ENCODE results near the gene SLC7A1. TPM values are rescaled to one million over a fixed set of nuclear protein-coding genes. Genes with fewer than 3 reads are reported as not detected.
A peak's percentile ranks its signal among the peaks of the same experiment; 100 is the strongest.

Gene SLC7A1
- total RNA-seq, 1 donor from 2014 or later: 115 TPM

DNA sequence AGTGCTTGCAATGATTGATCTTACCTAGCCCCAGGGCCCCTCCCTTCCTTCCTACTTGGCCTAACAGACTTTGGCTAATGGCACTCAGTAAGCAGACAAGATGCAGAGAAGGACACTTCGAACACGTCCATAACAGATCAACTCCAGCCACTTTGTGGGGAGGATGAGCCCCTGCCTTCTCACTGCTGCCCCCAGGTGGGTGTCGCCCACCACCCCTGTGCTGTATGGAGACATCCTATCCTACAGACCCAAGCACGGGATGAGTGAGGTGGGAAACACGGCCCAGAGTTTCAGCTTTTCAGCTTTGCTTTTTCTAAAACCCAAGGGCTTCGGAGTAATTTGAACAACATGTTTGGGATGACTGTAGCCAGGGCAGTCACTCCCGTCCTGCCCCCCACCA is 5.5 kb downstream of the SLC7A1 start:
- Histone ChIP-seq H3K9ac (ENCODE audit: low read length) (peak overlapping the region; percentile 71), H3K4me2 (ENCODE audit: low read length) (peak overlapping the region; percentile 69), H3K4me3 (ENCODE audit: insufficient read depth, low read depth, low read length) (no peak overlapping the region), H3K27ac (ENCODE audit: low read depth, low read length) (peak overlapping the region; percentile 74), H3K36me3 (ENCODE audit: insufficient read depth, low read length) (peaks cover 4% of the 10 kb centered on the region), H3K4me1 (ENCODE audit: insufficient read depth, low read length) (peaks cover 51% of the 10 kb centered on the region), H3K27me3 (ENCODE audit: insufficient read depth, low read length) (no peaks in the 10 kb centered on the region), H3K79me2 (ENCODE audit: insufficient read depth, low read length) (peaks cover 100% of the 10 kb centered on the region), H3K9me3 (ENCODE audit: insufficient read depth, low read depth, low read length) (no peaks in the 10 kb centered on the region), H2AFZ (ENCODE audit: low read depth, low read length) (no peak overlapping the region), H4K20me1 (ENCODE audit: insufficient read depth, low read length) (peaks cover 78% of the 10 kb centered on the region)
- TF ChIP-seq EZH2 (IDR thresholded peaks at IDR 0.05; ENCODE audit: insufficient read depth, low read length): no peak
- TF ChIP-seq, protein P1, sequence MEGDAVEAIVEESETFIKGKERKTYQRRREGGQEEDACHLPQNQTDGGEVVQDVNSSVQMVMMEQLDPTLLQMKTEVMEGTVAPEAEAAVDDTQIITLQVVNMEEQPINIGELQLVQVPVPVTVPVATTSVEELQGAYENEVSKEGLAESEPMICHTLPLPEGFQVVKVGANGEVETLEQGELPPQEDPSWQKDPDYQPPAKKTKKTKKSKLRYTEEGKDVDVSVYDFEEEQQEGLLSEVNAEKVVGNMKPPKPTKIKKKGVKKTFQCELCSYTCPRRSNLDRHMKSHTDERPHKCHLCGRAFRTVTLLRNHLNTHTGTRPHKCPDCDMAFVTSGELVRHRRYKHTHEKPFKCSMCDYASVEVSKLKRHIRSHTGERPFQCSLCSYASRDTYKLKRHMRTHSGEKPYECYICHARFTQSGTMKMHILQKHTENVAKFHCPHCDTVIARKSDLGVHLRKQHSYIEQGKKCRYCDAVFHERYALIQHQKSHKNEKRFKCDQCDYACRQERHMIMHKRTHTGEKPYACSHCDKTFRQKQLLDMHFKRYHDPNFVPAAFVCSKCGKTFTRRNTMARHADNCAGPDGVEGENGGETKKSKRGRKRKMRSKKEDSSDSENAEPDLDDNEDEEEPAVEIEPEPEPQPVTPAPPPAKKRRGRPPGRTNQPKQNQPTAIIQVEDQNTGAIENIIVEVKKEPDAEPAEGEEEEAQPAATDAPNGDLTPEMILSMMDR (IDR thresholded peaks at IDR 0.05; ENCODE audit: insufficient read depth, low read depth, low read length): no peak
- Mint-ChIP-seq H3K9me3 (ENCODE audit: unreplicated experiment) (no peaks in the 10 kb centered on the region), H3K27me3 (ENCODE audit: low read depth, unreplicated experiment) (no peaks in the 10 kb centered on the region), H3K27ac (ENCODE audit: unreplicated experiment) (peak overlapping the region; percentile 79), H3K36me3 (ENCODE audit: low read depth, unreplicated experiment) (peaks cover 9% of the 10 kb centered on the region), H3K4me3 (ENCODE audit: unreplicated experiment) (peak overlapping the region; percentile 31), H3K4me1 (ENCODE audit: low read depth, unreplicated experiment) (peaks cover 65% of the 10 kb centered on the region)
- no peak for FAIRE-seq
- DNase-seq (ENCODE audit: low read depth): no peak

DNA sequence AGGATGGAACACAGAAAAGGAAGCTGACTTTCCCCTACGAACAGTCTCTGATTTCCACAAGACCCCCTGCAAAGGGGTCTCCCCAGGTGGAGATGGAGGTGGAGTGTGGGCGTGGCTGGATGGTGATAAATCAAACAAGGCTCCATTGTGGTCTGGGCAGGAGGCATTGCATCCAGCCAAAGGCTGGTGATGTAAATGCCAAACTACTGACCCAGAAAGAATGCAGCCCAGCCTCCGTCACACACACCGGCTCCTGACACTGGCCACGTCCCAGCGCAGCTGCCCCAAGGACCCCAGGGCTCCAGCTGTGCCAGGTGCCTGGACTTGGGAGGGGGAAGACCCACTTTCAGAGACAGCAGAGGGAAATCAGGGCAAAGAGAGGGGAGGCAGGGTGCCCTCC is 6.3 kb downstream of the SLC7A1 start:
- Mint-ChIP-seq H3K27me3 (ENCODE audit: low read depth, unreplicated experiment) (no peaks in the 10 kb centered on the region), H3K36me3 (ENCODE audit: low read depth, unreplicated experiment) (peaks cover 6% of the 10 kb centered on the region), H3K4me3 (ENCODE audit: unreplicated experiment) (no peak overlapping the region), H3K27ac (ENCODE audit: unreplicated experiment) (peak overlapping the region; percentile 89), H3K9me3 (ENCODE audit: unreplicated experiment) (no peaks in the 10 kb centered on the region), H3K4me1 (ENCODE audit: low read depth, unreplicated experiment) (peaks cover 69% of the 10 kb centered on the region)
- FAIRE-seq: peak; percentile 73
- H3K4me1 ChIP-seq (ENCODE audit: insufficient read depth, low read length): peaks cover 53% of the 10 kb centered on the region
- H3K4me3 ChIP-seq (ENCODE audit: insufficient read depth, low read depth, low read length): no peak overlapping the region
- peak; percentile 76 for DNase-seq (ENCODE audit: low read depth)
- H3K36me3 ChIP-seq (ENCODE audit: insufficient read depth, low read length): peaks cover 4% of the 10 kb centered on the region
- no peak overlapping the region for H2AFZ ChIP-seq (ENCODE audit: low read depth, low read length)
- peak overlapping the region; percentile 69 for H3K4me2 ChIP-seq (ENCODE audit: low read length)
- TF ChIP-seq, protein P1 (IDR thresholded peaks at IDR 0.05; ENCODE audit: insufficient read depth, low read depth, low read length): no peak
- no peak for TF ChIP-seq EZH2 (IDR thresholded peaks at IDR 0.05; ENCODE audit: insufficient read depth, low read length)
- H3K9ac ChIP-seq (ENCODE audit: low read length): peak overlapping the region; percentile 71
- H3K9me3 ChIP-seq (ENCODE audit: insufficient read depth, low read depth, low read length): no peaks in the 10 kb centered on the region
- H4K20me1 ChIP-seq (ENCODE audit: insufficient read depth, low read length): peaks cover 84% of the 10 kb centered on the region
- H3K27me3 ChIP-seq (ENCODE audit: insufficient read depth, low read length): no peaks in the 10 kb centered on the region
- H3K27ac ChIP-seq (ENCODE audit: low read depth, low read length): peak overlapping the region; percentile 74
- peaks cover 100% of the 10 kb centered on the region for H3K79me2 ChIP-seq (ENCODE audit: insufficient read depth, low read length)

DNA sequence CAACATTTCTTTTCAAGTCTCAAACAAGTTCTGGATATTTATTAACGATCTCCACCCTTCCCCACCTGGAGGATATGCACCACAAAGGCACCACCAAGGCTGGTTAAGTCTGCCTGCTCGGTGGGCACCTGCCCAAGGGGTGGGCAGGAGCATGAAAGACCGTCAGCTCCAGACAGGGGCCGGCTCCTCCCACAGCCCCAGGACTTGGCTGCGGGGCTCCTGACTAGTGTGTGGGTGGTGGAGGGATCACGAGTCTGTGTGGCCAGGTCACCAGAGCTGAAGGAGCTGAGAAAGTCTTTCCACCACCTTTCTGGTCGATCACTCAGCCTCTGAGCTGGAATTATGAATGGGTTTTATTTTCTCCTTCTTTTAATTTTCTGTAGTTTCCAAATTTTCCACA is 7.8 kb downstream of the SLC7A1 start:
- Histone ChIP-seq H3K27me3 (ENCODE audit: insufficient read depth, low read length) (no peaks in the 10 kb centered on the region), H3K9ac (ENCODE audit: low read length) (peak overlapping the region; percentile 41), H3K4me3 (ENCODE audit: insufficient read depth, low read depth, low read length) (no peak overlapping the region), H2AFZ (ENCODE audit: low read depth, low read length) (no peak overlapping the region), H3K36me3 (ENCODE audit: insufficient read depth, low read length) (peaks cover 4% of the 10 kb centered on the region), H3K27ac (ENCODE audit: low read depth, low read length) (peak overlapping the region; percentile 46), H3K79me2 (ENCODE audit: insufficient read depth, low read length) (peaks cover 100% of the 10 kb centered on the region), H4K20me1 (ENCODE audit: insufficient read depth, low read length) (peaks cover 85% of the 10 kb centered on the region), H3K4me1 (ENCODE audit: insufficient read depth, low read length) (peaks cover 60% of the 10 kb centered on the region), H3K4me2 (ENCODE audit: low read length) (peak overlapping the region; percentile 43), H3K9me3 (ENCODE audit: insufficient read depth, low read depth, low read length) (no peaks in the 10 kb centered on the region)
- no peaks in the 10 kb centered on the region for H3K27me3 Mint-ChIP-seq (ENCODE audit: low read depth, unreplicated experiment)
- TF ChIP-seq, protein P1 (IDR thresholded peaks at IDR 0.05; ENCODE audit: insufficient read depth, low read depth, low read length): no peak
- TF ChIP-seq EZH2 (IDR thresholded peaks at IDR 0.05; ENCODE audit: insufficient read depth, low read length): no peak
- DNase-seq (ENCODE audit: low read depth) (peak; percentile 71), FAIRE-seq (no peak)
- no peak overlapping the region for H3K27ac Mint-ChIP-seq (ENCODE audit: unreplicated experiment)
- H3K4me1 Mint-ChIP-seq (ENCODE audit: low read depth, unreplicated experiment): peaks cover 71% of the 10 kb centered on the region
- no peaks in the 10 kb centered on the region for H3K9me3 Mint-ChIP-seq (ENCODE audit: unreplicated experiment)
- H3K36me3 Mint-ChIP-seq (ENCODE audit: low read depth, unreplicated experiment): peaks cover 5% of the 10 kb centered on the region
- H3K4me3 Mint-ChIP-seq (ENCODE audit: unreplicated experiment): no peak overlapping the region
